ENCODE data around the gene IGFBP5.

Gene IGFBP5

GRCh38 chr2:216653093-216653799 lies 42.1 kb downstream of the IGFBP5 start:
- no peak for DNase-seq (ENCODE audit: low read depth in 1 of 2, low spot score in 1 of 2)
- peaks cover 2% of the 10 kb centered on the region for H3K27me3 ChIP-seq (ENCODE audit: insufficient read depth, poor library complexity, severe bottlenecking)
- no peak for TF ChIP-seq REST (IDR thresholded peaks at IDR 0.05; ENCODE audit: insufficient replicate concordance, low read depth)
- H3K27ac ChIP-seq (replicated peaks) = no peak overlapping the region
- no peak overlapping the region for H3K4me3 ChIP-seq (replicated peaks; ENCODE audit: insufficient read depth, low read length)

- Histone ChIP-seq H3K27me3 (ENCODE audit: insufficient read depth, poor library complexity, severe bottlenecking) (no peaks in the 10 kb centered on the region), H3K27ac (replicated peaks) (no peak overlapping the region), H3K4me3 (replicated peaks; ENCODE audit: insufficient read depth, low read length) (no peak overlapping the region)
- DNase-seq (ENCODE audit: low read depth in 1 of 2, low spot score in 1 of 2) = no peak
- TF ChIP-seq GABPA (IDR thresholded peaks at IDR 0.05; ENCODE audit: low read depth) (no peak), CTCF (IDR thresholded peaks at IDR 0.05; ENCODE audit: insufficient read depth, low read length) (no peak), SPI1 (IDR thresholded peaks at IDR 0.05; ENCODE audit: borderline replicate concordance, low read depth) (no peak), POLR2AphosphoS5 (IDR thresholded peaks at IDR 0.05; ENCODE audit: low read depth) (no peak), REST (IDR thresholded peaks at IDR 0.05; ENCODE audit: insufficient replicate concordance, low read depth) (no peak)
Measured at GRCh38 chr2:216652566-216652965, 42.8 kb downstream of the IGFBP5 start.

- TF ChIP-seq REST (IDR thresholded peaks at IDR 0.05; ENCODE audit: insufficient replicate concordance, low read depth) = no peak
- TF ChIP-seq SPI1 (IDR thresholded peaks at IDR 0.05; ENCODE audit: borderline replicate concordance, low read depth) = no peak
- TF ChIP-seq GABPA (IDR thresholded peaks at IDR 0.05; ENCODE audit: low read depth) = no peak
- no peak for TF ChIP-seq CTCF (IDR thresholded peaks at IDR 0.05; ENCODE audit: insufficient read depth, low read length)
- no peak for TF ChIP-seq POLR2AphosphoS5 (IDR thresholded peaks at IDR 0.05; ENCODE audit: low read depth)
- no peak overlapping the region for H3K27ac ChIP-seq (replicated peaks)
Measured at GRCh38 chr2:216651351-216651881, 43.9 kb downstream of the IGFBP5 start.

More at GRCh38 chr2:216651351-216651881, 43.9 kb downstream of the IGFBP5 start:
- Histone ChIP-seq H3K27me3 (ENCODE audit: insufficient read depth, poor library complexity, severe bottlenecking) (peaks cover 2% of the 10 kb centered on the region), H3K4me3 (replicated peaks; ENCODE audit: insufficient read depth, low read length) (no peak overlapping the region)
- no peak for DNase-seq (ENCODE audit: low read depth in 1 of 2, low spot score in 1 of 2)
